Endothelial cell of umbilical vein (primary cell): ENCODE data around the gene COTL1. TPM values are rescaled to one million over a fixed set of nuclear protein-coding genes. Genes with fewer than 3 reads are reported as not detected.
"Not testable (repeated sequence)": the region's sequence is repeated elsewhere in the genome, so short reads cannot be mapped to it uniquely, and the experiment has no call there.

Experiments used
- BruUV-seq: library from RNA; stranded (reverse); fragments of 400-500 nt; replicated peaks from 2 replicates; lab custom pipeline; 2021; lab: Mats Ljungman, UMichigan
- CTCF ChIA-PET: fragments of 300-600, 350-600 bp; sonication (Branson Sonifier 250); formaldehyde crosslinking; loops from one replicate; lab custom pipeline; 2021; ENCODE audit warnings: antibody characterized with exemption, inconsistent platforms; lab: Charles Lee
- POLR2A ChIA-PET: fragments of 300-600, 350-600 bp; sonication (Branson Sonifier 250); formaldehyde crosslinking; loops from one replicate; lab custom pipeline; 2021; ENCODE audit warnings: antibody characterized with exemption, inconsistent platforms; lab: Charles Lee
- DNase-seq: peaks from one replicate; pipeline ENCODE4 v3.0.0-alpha.2; 2011; ENCODE audit warnings: low read depth, low spot score
- FAIRE-seq: peaks from 2 replicates; lab custom pipeline; 2011; peaks lifted over from hg19 to GRCh38; lab: Jason Lieb, UNC
- H2AFZ ChIP-seq: 2 replicates; pipeline ENCODE4 v1.6.0; 2012; ENCODE audit warnings: low read depth, low read length, control low read depth, inconsistent platforms
- H3K27ac ChIP-seq: 2 replicates; pipeline ENCODE4 v1.5.1; 2011; ENCODE audit warnings: low read depth, mild to moderate bottlenecking, control low read depth, low read length, moderate library complexity; ENCODE audit not compliant: insufficient read depth
- H3K27me3 ChIP-seq, 2 experiments: 2 replicates each; pipeline versions ENCODE4 v1.6.0 to v1.6.1; 2011; ENCODE audit warnings: low read length in 2 of 2, mixed read lengths in 1 of 2; ENCODE audit not compliant: control insufficient read depth in 2 of 2, insufficient read depth in 2 of 2
- H3K36me3 ChIP-seq, 2 experiments: 2 replicates in 1 of 2; 3 replicates in 1 of 2; pipeline ENCODE4 v1.5.1; 2011; ENCODE audit warnings: low read length in 2 of 2, mild to moderate bottlenecking in 1 of 2, moderate library complexity in 1 of 2; ENCODE audit not compliant: control insufficient read depth in 2 of 2, insufficient read depth in 2 of 2; ENCODE audit errors: extremely low read depth in 1 of 2
- H3K4me1 ChIP-seq: 3 replicates; pipeline ENCODE4 v1.5.1; 2011; ENCODE audit warnings: mild to moderate bottlenecking, low read length; ENCODE audit not compliant: control insufficient read depth, insufficient read depth; ENCODE audit errors: extremely low read depth
- H3K4me2 ChIP-seq: 2 replicates; pipeline ENCODE4 v1.6.1; 2011; ENCODE audit warnings: low read length, control low read depth, mixed read lengths; ENCODE audit not compliant: insufficient read depth
- H3K4me3 ChIP-seq, 3 experiments: fragments of 200-600 bp in 1 of 3; sonication (generic), shearing (Covaris generic) in 1 of 3; replicated peaks in 1 of 3; 2 replicates each; pipeline ENCODE4 v1.5.1; 2011 to 2016; ENCODE audit warnings: control low read depth in 3 of 3, low read length in 3 of 3, mild to moderate bottlenecking in 2 of 3, inconsistent platforms in 1 of 3, low read depth in 1 of 3, moderate library complexity in 1 of 3; ENCODE audit not compliant: insufficient read depth in 1 of 3
- H3K79me2 ChIP-seq: 2 replicates; pipeline ENCODE4 v1.6.0; 2012; ENCODE audit warnings: low read length, inconsistent platforms; ENCODE audit not compliant: control insufficient read depth, insufficient read depth
- H3K9ac ChIP-seq: replicated peaks from 2 replicates; pipeline ENCODE3; 2011; ENCODE audit warnings: low read length, control low read depth; ENCODE audit not compliant: insufficient read depth; ENCODE audit errors: extremely low read depth
- H3K9me1 ChIP-seq: replicated peaks from 3 replicates; pipeline ENCODE4 v1.6.0; 2011; ENCODE audit warnings: mild to moderate bottlenecking, low read length; ENCODE audit not compliant: control insufficient read depth, insufficient read depth; ENCODE audit errors: extremely low read depth
- H3K9me3 ChIP-seq: replicated peaks from 2 replicates; pipeline ENCODE4 v1.5.1; 2012; ENCODE audit warnings: low read length, inconsistent platforms; ENCODE audit not compliant: control insufficient read depth, insufficient read depth
- H4K20me1 ChIP-seq: replicated peaks from 2 replicates; pipeline ENCODE3; 2011; ENCODE audit warnings: mild to moderate bottlenecking, low read length; ENCODE audit not compliant: control insufficient read depth, insufficient read depth; ENCODE audit errors: extremely low read depth
- EZH2 ChIP-seq: IDR thresholded peaks from 2 replicates; pipeline ENCODE4 v1.6.1; 2012; ENCODE audit warnings: borderline replicate concordance, low read depth, mild to moderate bottlenecking, moderate library complexity, low read length, inconsistent platforms; ENCODE audit not compliant: severe bottlenecking
- GATA2 ChIP-seq: IDR thresholded peaks from 2 replicates; pipeline ENCODE4 v1.7.0; 2011; ENCODE audit warnings: low read depth, mild to moderate bottlenecking, moderate library complexity, mixed read lengths, low read length; ENCODE audit not compliant: insufficient read length, insufficient read depth
- POLR2A ChIP-seq: IDR thresholded peaks from 2 replicates; pipeline ENCODE4 v1.6.1; 2012; ENCODE audit warnings: low read depth, mild to moderate bottlenecking, control low read depth, low read length
- dilution Hi-C: fragments of 300-500 bp; cut with MboI; formaldehyde crosslinking; loops from one replicate; pipeline ENCODE4 v1.15.0; 2019; ENCODE audit warnings: low sequenced_read_pairs; ENCODE audit not compliant: extremely low pct_ligation_motif_present
- intact Hi-C: fragments of 100-400 bp; cut with micrococcal nuclease; formaldehyde crosslinking; loops from one replicate; pipeline ENCODE4 v1.10.0; 2022
- polyA plus RNA-seq, 4 experiments: library from polyadenylated mRNA; depleted of rRNA in 3 of 4; stranded (reverse) in 3 of 4; unstranded in 1 of 4; fragments of >200 nt; gene quantifications; 2 replicates each; pipeline versions ENCODE4 v1.2.1 to v1.2.3, GENCODE V29; 2011 to 2012; ENCODE audit warnings: missing spikeins in 1 of 4
- total RNA-seq: library from RNA; stranded (reverse); gene quantifications from 2 replicates; pipeline ENCODE4 v1.2.3, GENCODE V29; 2021
- TF ChIP-seq, protein P1 (sequence below): IDR thresholded peaks from 2 replicates; pipeline ENCODE4 v1.6.1; 2011; ENCODE audit not compliant: insufficient read depth, insufficient read length
- TF ChIP-seq, protein P2 (sequence below), 2 donors: IDR thresholded peaks; 1 replicate in 1 of 2; 2 replicates in 1 of 2; pipeline ENCODE4 v1.5.1; 2011; ENCODE audit warnings: low read length in 2 of 2, mild to moderate bottlenecking in 2 of 2, moderate library complexity in 2 of 2, control low read depth in 1 of 2, inconsistent platforms in 1 of 2, low read depth in 1 of 2; ENCODE audit not compliant: insufficient read depth in 1 of 2; ENCODE audit errors: extremely low read depth in 1 of 2

The COTL1 gene
- total and polyA plus RNA-seq, 2 donors (not counting 3 experiments of a cell fraction or from before 2014, with no cell fraction given) = 90.0 to 200 TPM

DNA sequence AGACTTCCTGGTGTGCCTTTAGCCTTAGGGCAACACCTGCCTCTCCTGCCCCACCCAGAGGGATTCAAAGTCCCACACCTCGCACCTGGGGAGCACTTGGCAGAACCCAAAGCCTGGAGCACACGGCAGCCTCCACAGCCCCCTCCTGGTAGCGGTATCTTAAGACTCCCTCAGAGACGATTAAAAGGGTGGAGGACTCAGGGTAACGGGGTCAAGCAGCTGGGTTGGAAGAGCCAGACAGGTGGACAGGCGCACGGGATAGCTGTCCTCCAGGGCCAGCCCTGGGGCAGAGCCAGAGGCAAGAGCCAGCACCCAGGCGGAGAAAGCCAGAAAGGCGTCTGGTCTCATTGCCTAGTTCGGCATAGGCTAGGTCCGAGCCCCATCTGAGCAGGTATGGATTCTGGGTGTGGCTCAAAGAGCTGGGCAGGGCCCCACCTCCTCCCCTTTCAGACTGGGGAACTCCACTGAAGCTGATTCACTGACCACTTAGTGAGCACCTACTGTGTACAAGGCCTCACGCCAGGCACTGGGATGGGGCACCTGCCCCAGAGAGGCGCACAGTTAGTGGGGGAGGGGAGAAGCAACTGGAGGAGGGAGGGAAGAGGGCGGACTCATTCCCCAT lies 58.5 kb downstream of the COTL1 start:
- Histone ChIP-seq H3K4me3 (no peak overlapping the region), H4K20me1 (no peaks in the 10 kb centered on the region), H3K36me3 (peaks cover 0 to 4% of the 10 kb centered on the region in 2 experiments), H2AFZ (no peak overlapping the region), H3K27me3 (no peaks in the 10 kb centered on the region), H3K79me2 (no peaks in the 10 kb centered on the region), H3K4me1 (no peaks in the 10 kb centered on the region), H3K4me2 (no peak overlapping the region), H3K9me1 (no peaks in the 10 kb centered on the region), H3K9me3 (no peaks in the 10 kb centered on the region), H3K27ac (no peak overlapping the region), H3K9ac (no peak overlapping the region)
- FAIRE-seq = no peak
- no TSS peak for BruUV-seq
- TF ChIP-seq GATA2 (no peak), EZH2 (no peak), POLR2A (no peak)
- TF ChIP-seq, protein P1, sequence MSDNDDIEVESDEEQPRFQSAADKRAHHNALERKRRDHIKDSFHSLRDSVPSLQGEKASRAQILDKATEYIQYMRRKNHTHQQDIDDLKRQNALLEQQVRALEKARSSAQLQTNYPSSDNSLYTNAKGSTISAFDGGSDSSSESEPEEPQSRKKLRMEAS = no peak
- TF ChIP-seq, protein P2, sequence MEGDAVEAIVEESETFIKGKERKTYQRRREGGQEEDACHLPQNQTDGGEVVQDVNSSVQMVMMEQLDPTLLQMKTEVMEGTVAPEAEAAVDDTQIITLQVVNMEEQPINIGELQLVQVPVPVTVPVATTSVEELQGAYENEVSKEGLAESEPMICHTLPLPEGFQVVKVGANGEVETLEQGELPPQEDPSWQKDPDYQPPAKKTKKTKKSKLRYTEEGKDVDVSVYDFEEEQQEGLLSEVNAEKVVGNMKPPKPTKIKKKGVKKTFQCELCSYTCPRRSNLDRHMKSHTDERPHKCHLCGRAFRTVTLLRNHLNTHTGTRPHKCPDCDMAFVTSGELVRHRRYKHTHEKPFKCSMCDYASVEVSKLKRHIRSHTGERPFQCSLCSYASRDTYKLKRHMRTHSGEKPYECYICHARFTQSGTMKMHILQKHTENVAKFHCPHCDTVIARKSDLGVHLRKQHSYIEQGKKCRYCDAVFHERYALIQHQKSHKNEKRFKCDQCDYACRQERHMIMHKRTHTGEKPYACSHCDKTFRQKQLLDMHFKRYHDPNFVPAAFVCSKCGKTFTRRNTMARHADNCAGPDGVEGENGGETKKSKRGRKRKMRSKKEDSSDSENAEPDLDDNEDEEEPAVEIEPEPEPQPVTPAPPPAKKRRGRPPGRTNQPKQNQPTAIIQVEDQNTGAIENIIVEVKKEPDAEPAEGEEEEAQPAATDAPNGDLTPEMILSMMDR (IDR thresholded peaks at IDR 0.05; ENCODE audit: extremely low read depth in 1 of 2, insufficient read depth in 1 of 2, low read depth in 1 of 2, low read length in 2 of 2) = no peak
- intact Hi-C loops = no loop called here
- CTCF ChIA-PET = interaction anchor here (1.4 kb wide), 1 partner anchor 53 kb away, joined by 5 read pairs; no protein-coding TSS in a partner anchor
- dilution Hi-C loops = no loop called here
- no peak for DNase-seq
- POLR2A ChIA-PET = no interaction called here

DNA sequence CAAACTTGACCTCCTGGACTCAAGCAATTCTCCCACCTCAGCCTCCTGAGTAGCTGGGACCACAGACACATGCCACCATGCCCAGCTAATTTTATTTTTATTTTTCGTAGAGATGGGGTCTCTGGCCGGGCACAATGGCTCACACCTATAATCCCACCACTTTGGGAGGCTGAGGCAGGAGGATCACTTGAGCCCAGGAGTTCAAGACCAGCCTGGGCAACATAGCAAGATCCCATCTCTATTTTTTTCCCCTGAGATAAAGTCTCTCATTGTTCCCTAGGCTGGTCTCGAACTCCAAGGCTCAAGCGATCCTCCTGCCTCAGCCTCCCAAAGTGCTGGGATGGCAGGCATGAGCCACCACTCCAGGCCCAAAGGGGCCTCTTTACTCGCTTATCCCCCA lies 59.0 kb downstream of the COTL1 start:
- dilution Hi-C loops, H3K9ac ChIP-seq, H3K9me3 ChIP-seq, H3K4me3 ChIP-seq, FAIRE-seq, H3K27ac ChIP-seq, H3K4me2 ChIP-seq, H3K36me3 ChIP-seq, H3K4me1 ChIP-seq, H3K27me3 ChIP-seq, H4K20me1 ChIP-seq, intact Hi-C loops, H3K79me2 ChIP-seq, H2AFZ ChIP-seq, POLR2A ChIA-PET, BruUV-seq, H3K9me1 ChIP-seq, DNase-seq: not testable (repeated sequence)
- CTCF ChIA-PET = interaction anchor here (0.6 to 1.4 kb wide), 3 partner anchors 41 to 64 kb away, joined by 3 to 5 read pairs (median 3); no protein-coding TSS in a partner anchor
